ENCODE data around the gene TDRD6.

TDRD6 gene

GRCh38 chr6:46688117-46688965, 656 bp downstream of the TDRD6 start:
- no peak for TF ChIP-seq FOXM1 (IDR thresholded peaks at IDR 0.05; ENCODE audit: borderline replicate concordance, low read depth)
- no peak for TF ChIP-seq CEBPB (IDR thresholded peaks at IDR 0.05)
- TF ChIP-seq TCF12 (IDR thresholded peaks at IDR 0.05; ENCODE audit: low read depth): no peak
- TF ChIP-seq EP300 (IDR thresholded peaks at IDR 0.05; ENCODE audit: borderline replicate concordance): no peak
- no peak for TF ChIP-seq RAD21 (IDR thresholded peaks at IDR 0.05; ENCODE audit: low read depth)
- no peak for TF ChIP-seq NFIC (IDR thresholded peaks at IDR 0.05)
- no peak for TF ChIP-seq TEAD4 (IDR thresholded peaks at IDR 0.05)
- TF ChIP-seq MAX (IDR thresholded peaks at IDR 0.05): no peak
- no peak for TF ChIP-seq ZBTB7A (IDR thresholded peaks at IDR 0.05; ENCODE audit: low read depth)
- TF ChIP-seq CREB1 (IDR thresholded peaks at IDR 0.05; ENCODE audit: low read depth): no peak
- TF ChIP-seq USF1 (IDR thresholded peaks at IDR 0.05): no peak

DNA sequence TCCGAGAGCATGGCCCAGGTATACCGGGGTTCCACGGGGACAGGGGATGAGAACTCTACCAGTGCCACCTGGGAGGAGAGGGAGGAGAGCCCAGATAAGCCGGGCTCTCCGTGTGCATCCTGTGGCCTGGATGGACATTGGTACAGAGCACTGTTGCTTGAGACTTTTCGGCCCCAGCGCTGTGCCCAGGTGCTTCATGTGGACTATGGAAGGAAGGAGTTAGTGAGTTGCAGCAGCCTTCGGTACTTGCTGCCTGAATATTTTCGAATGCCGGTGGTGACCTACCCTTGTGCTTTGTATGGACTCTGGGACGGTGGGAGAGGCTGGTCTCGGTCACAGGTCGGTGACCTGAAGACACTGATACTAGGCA, 1.3 kb downstream of the TDRD6 start:
- no peak for TF ChIP-seq YY1 (IDR thresholded peaks at IDR 0.05; ENCODE audit: low read depth)
- TF ChIP-seq ZBTB7A (IDR thresholded peaks at IDR 0.05; ENCODE audit: low read depth): no peak
- no peak for TF ChIP-seq TAF1 (IDR thresholded peaks at IDR 0.05; ENCODE audit: low read depth)
- no peak for TF ChIP-seq TCF12 (IDR thresholded peaks at IDR 0.05; ENCODE audit: low read depth)
- no peak for TF ChIP-seq USF1 (IDR thresholded peaks at IDR 0.05)
- no peak for TF ChIP-seq FOXM1 (IDR thresholded peaks at IDR 0.05; ENCODE audit: borderline replicate concordance, low read depth)
- no peak for TF ChIP-seq EGR1 (IDR thresholded peaks at IDR 0.05)
- TF ChIP-seq REST (IDR thresholded peaks at IDR 0.05; ENCODE audit: low read depth): no peak
- TF ChIP-seq RAD21 (IDR thresholded peaks at IDR 0.05; ENCODE audit: low read depth): no peak
- no peak for TF ChIP-seq CREB1 (IDR thresholded peaks at IDR 0.05; ENCODE audit: low read depth)
- TF ChIP-seq EP300 (IDR thresholded peaks at IDR 0.05; ENCODE audit: borderline replicate concordance): no peak
- no peak for TF ChIP-seq CEBPB (IDR thresholded peaks at IDR 0.05)
- no peak for TF ChIP-seq TEAD4 (IDR thresholded peaks at IDR 0.05)

GRCh38 chr6:46689657-46690056, 2.0 kb downstream of the TDRD6 start:
- TF ChIP-seq USF1 (IDR thresholded peaks at IDR 0.05): no peak
- TF ChIP-seq EGR1 (IDR thresholded peaks at IDR 0.05): no peak
- no peak for TF ChIP-seq TAF1 (IDR thresholded peaks at IDR 0.05; ENCODE audit: low read depth)
- TF ChIP-seq MAX (IDR thresholded peaks at IDR 0.05): no peak
- TF ChIP-seq ZBTB7A (IDR thresholded peaks at IDR 0.05; ENCODE audit: low read depth): no peak
- TF ChIP-seq TCF12 (IDR thresholded peaks at IDR 0.05; ENCODE audit: low read depth): no peak
- TF ChIP-seq TEAD4 (IDR thresholded peaks at IDR 0.05): no peak

DNA sequence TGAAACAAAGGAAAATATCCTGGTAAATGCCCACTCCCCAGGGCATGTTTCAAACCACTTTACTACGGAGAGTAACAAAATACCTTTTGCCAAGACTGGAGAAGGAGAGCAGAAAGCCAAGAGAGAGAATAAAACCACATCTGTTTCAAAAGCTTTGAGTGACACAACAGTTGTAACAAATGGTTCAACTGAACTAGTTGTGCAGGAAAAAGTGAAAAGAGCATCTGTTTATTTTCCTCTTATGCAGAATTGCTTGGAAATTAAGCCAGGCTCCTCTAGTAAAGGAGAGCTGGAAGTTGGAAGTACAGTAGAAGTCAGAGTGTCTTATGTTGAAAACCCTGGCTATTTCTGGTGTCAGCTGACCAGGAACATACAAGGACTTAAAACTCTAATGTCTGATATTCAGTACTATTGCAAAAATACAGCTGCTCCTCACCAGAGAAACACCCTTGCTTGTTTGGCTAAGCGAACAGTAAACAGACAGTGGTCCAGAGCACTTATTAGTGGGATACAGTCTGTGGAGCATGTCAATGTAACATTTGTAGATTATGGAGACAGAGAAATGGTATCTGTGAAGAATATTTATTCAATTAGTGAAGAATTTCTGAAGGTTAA, 2.6 kb downstream of the TDRD6 start:
- no peak for TF ChIP-seq REST (IDR thresholded peaks at IDR 0.05; ENCODE audit: low read depth)
- TF ChIP-seq CREB1 (IDR thresholded peaks at IDR 0.05; ENCODE audit: low read depth): no peak
- TF ChIP-seq ZBTB7A (IDR thresholded peaks at IDR 0.05; ENCODE audit: low read depth): no peak
- TF ChIP-seq NFIC (IDR thresholded peaks at IDR 0.05): no peak
- TF ChIP-seq TCF12 (IDR thresholded peaks at IDR 0.05; ENCODE audit: low read depth): no peak
- TF ChIP-seq TEAD4 (IDR thresholded peaks at IDR 0.05): no peak
- no peak for TF ChIP-seq EP300 (IDR thresholded peaks at IDR 0.05; ENCODE audit: borderline replicate concordance)
- no peak for TF ChIP-seq EGR1 (IDR thresholded peaks at IDR 0.05)
- TF ChIP-seq CEBPB (IDR thresholded peaks at IDR 0.05): no peak
- no peak for TF ChIP-seq FOXM1 (IDR thresholded peaks at IDR 0.05; ENCODE audit: borderline replicate concordance, low read depth)
- TF ChIP-seq MAX (IDR thresholded peaks at IDR 0.05): no peak
- no peak for TF ChIP-seq TAF1 (IDR thresholded peaks at IDR 0.05; ENCODE audit: low read depth)

All from Ishikawa (cell line).